SK-N-SH (cell line): ENCODE results near the gene FYN.

Source experiments
- GATA2 ChIP-seq: sonication (generic); formaldehyde crosslinking; IDR thresholded peaks from 2 replicates; pipeline ENCODE4 v1.5.0; 2020; ENCODE audit warnings: mild to moderate bottlenecking, missing genetic modification reagents
- RAD21 ChIP-seq: IDR thresholded peaks from 2 replicates; pipeline ENCODE4 v1.6.1; 2012; ENCODE audit warnings: mild to moderate bottlenecking, low read length
- RXRA ChIP-seq: IDR thresholded peaks from 2 replicates; pipeline ENCODE4 v1.4.0; 2012; ENCODE audit warnings: low read depth, mild to moderate bottlenecking, borderline replicate concordance
- TEAD4 ChIP-seq: IDR thresholded peaks from 2 replicates; pipeline ENCODE4 v1.4.0; 2012; ENCODE audit warnings: mild to moderate bottlenecking, borderline replicate concordance; ENCODE audit not compliant: insufficient read depth
- YY1 ChIP-seq: IDR thresholded peaks from 2 replicates; pipeline ENCODE4 v1.4.0; 2012; ENCODE audit warnings: low read depth, mild to moderate bottlenecking
- TF ChIP-seq, protein P1 (sequence below): fragments of 200-600 bp; sonication (generic); IDR thresholded peaks from 2 replicates; pipeline ENCODE4 v1.6.1; 2017; ENCODE audit warnings: antibody characterized with exemption, mild to moderate bottlenecking, moderate library complexity
- TF ChIP-seq, protein P2 (sequence below): fragments of 150-350 bp; IDR thresholded peaks from 2 replicates; pipeline ENCODE4 v1.6.1; 2017; ENCODE audit warnings: antibody characterized with exemption, low read length, low read depth, borderline replicate concordance

DNA sequence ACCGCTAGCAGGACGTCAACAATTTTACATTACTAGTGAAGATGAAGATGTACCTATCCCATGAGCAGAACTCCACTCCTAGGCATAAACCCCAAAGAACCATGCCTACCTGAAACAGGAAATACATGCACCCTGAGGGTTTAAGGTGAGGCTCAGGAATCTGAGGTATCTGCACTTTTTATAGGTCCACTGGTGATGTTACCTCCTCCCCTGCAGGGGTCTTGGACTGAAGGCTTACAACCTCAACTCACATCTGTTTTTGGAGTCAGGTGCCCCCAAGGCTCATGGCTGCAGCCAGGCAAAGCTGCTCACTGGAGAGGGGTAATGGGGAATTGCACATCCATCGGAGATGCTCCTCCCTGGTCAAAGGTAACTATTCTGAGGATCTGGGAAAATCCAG, 135.1 kb downstream of the FYN start:
- TF ChIP-seq, protein P1, sequence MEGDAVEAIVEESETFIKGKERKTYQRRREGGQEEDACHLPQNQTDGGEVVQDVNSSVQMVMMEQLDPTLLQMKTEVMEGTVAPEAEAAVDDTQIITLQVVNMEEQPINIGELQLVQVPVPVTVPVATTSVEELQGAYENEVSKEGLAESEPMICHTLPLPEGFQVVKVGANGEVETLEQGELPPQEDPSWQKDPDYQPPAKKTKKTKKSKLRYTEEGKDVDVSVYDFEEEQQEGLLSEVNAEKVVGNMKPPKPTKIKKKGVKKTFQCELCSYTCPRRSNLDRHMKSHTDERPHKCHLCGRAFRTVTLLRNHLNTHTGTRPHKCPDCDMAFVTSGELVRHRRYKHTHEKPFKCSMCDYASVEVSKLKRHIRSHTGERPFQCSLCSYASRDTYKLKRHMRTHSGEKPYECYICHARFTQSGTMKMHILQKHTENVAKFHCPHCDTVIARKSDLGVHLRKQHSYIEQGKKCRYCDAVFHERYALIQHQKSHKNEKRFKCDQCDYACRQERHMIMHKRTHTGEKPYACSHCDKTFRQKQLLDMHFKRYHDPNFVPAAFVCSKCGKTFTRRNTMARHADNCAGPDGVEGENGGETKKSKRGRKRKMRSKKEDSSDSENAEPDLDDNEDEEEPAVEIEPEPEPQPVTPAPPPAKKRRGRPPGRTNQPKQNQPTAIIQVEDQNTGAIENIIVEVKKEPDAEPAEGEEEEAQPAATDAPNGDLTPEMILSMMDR = no peak
- TF ChIP-seq TEAD4 (no peak), YY1 (no peak), GATA2 (CRISPR knock-in tag) (no peak), RXRA (no peak), RAD21 (no peak)
- TF ChIP-seq, protein P2, sequence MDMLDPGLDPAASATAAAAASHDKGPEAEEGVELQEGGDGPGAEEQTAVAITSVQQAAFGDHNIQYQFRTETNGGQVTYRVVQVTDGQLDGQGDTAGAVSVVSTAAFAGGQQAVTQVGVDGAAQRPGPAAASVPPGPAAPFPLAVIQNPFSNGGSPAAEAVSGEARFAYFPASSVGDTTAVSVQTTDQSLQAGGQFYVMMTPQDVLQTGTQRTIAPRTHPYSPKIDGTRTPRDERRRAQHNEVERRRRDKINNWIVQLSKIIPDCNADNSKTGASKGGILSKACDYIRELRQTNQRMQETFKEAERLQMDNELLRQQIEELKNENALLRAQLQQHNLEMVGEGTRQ = no peak
